Esophagus squamous epithelium (tissue), 4 donors: ENCODE data around the gene CACNA1I.

Experiments
- CTCF ChIP-seq, 6 experiments: fragments of 450-650 bp in 4 of 6; fragments of 200-600 bp in 2 of 6; sonication (generic) in 2 of 6; IDR thresholded peaks; one replicate each; pipeline ENCODE4 v1.5.1; 2016 to 2019; ENCODE audit warnings: antibody characterized with exemption in 6 of 6, mild to moderate bottlenecking in 4 of 6, moderate library complexity in 4 of 6
- POLR2A ChIP-seq, 4 donors: fragments of 450-650 bp; IDR thresholded peaks; one replicate each; pipeline ENCODE4 v1.6.1; 2017; ENCODE audit warnings: antibody characterized with exemption in 4 of 4, mild to moderate bottlenecking in 4 of 4, moderate library complexity in 3 of 4

- TF ChIP-seq CTCF (IDR thresholded peaks at IDR 0.05) (no peak), POLR2A (IDR thresholded peaks at IDR 0.05) (no peak)
Measured at GRCh38 chr22:39651053-39651996, 80.8 kb downstream of the CACNA1I start.
